Activated naive CD8-positive, alpha-beta T cell (primary cell): Measurements from ENCODE around the gene APOBEC3C.
"Not testable (repeated sequence)": the region's sequence is repeated elsewhere in the genome, so short reads cannot be mapped to it uniquely, and the experiment has no call there.

Source experiments
- H3K27ac Mint-ChIP-seq: one replicate; pipeline ENCODE4 v1.8.0; 2021; ENCODE audit warnings: mixed read lengths
- H3K27me3 Mint-ChIP-seq: one replicate; pipeline ENCODE4 v1.8.0; 2021; ENCODE audit warnings: mixed read lengths
- H3K36me3 Mint-ChIP-seq: one replicate; pipeline ENCODE4 v1.8.0; 2021; ENCODE audit warnings: mixed read lengths
- H3K4me1 Mint-ChIP-seq: one replicate; pipeline ENCODE4 v1.8.0; 2021; ENCODE audit warnings: low read depth, mixed read lengths
- H3K4me3 Mint-ChIP-seq: one replicate; pipeline ENCODE4 v1.8.0; 2021; ENCODE audit warnings: mild to moderate bottlenecking, mixed read lengths
- H3K9me3 Mint-ChIP-seq: one replicate; pipeline ENCODE4 v1.8.0; 2021; ENCODE audit warnings: low read depth, mixed read lengths

APOBEC3C gene

DNA sequence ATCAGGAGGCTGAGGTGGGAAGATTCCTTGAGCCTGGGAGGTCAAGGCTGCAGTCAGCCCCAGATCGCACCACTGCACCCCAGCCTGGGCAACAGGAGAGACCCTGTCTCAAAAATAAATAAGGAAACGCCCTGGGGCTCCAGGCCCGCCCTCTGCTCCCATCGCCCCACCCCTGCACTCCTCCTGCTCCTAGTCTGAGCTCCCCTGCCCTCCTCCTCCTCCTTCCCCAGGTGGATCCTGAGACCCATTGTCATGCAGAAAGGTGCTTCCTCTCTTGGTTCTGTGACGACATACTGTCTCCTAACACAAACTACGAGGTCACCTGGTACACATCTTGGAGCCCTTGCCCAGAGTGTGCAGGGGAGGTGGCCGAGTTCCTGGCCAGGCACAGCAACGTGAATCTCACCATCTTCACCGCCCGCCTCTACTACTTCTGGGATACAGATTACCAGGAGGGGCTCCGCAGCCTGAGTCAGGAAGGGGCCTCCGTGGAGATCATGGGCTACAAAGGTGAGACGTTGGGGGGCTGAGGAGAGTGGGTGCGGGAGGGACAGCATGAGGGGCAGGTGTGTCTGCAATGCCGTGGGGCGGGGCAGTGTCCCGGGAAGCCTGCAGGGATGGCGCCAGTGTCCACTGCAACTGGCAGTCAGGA, 37.9 kb downstream of the APOBEC3C start:
- H3K9me3 Mint-ChIP-seq, H3K27ac Mint-ChIP-seq, H3K27me3 Mint-ChIP-seq, H3K36me3 Mint-ChIP-seq, H3K4me1 Mint-ChIP-seq, H3K4me3 Mint-ChIP-seq: not testable (repeated sequence)

DNA sequence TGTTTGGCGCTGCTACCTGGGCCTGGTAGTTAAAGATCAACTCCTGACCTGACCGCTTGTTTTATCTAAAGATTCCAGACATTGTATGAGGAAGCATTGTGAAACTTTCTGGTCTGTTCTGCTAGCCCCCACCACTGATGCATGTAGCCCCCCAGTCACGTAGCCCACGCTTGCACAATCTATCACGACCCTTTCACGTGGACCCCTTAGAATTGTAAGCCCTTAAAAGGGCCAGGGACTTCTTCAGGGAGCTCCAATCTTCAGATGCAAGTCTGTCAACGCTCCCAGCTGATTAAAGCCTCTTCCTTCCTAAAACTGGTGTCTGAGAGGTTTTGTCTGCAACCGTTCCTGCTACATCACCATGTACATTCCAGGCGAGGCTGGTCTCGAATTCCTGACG, 41.6 kb downstream of the APOBEC3C start:
- no peaks in the 10 kb centered on the region for H3K36me3 Mint-ChIP-seq
- no peaks in the 10 kb centered on the region for H3K27me3 Mint-ChIP-seq
- peaks cover under 1% of the 10 kb centered on the region for H3K4me1 Mint-ChIP-seq
- H3K27ac Mint-ChIP-seq: no peak overlapping the region
- no peak overlapping the region for H3K4me3 Mint-ChIP-seq
- no peaks in the 10 kb centered on the region for H3K9me3 Mint-ChIP-seq

DNA sequence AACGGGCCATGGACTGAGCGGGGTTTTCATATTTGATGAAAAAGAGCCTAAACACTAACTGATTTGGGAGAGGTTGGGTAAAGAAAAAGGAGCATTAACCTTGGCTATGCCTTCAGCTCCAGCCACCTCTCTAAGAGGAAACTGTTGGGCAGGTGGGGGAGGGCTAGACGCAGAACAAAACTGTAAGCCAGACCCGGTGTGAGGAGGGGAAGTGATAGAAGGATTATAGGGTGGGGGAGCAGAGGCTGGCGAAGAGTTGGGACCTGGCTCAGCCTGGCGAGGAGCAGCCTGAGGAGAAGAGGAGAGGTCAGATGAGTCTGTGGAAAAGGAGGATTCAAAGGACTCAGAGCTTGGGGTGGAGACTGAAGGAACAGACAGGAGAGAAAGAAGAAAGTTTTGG, 47.2 kb downstream of the APOBEC3C start:
- not testable (repeated sequence) for H3K9me3 Mint-ChIP-seq, H3K36me3 Mint-ChIP-seq, H3K4me3 Mint-ChIP-seq, H3K27me3 Mint-ChIP-seq, H3K27ac Mint-ChIP-seq
- H3K4me1 Mint-ChIP-seq: peaks cover 13% of the 10 kb centered on the region

DNA sequence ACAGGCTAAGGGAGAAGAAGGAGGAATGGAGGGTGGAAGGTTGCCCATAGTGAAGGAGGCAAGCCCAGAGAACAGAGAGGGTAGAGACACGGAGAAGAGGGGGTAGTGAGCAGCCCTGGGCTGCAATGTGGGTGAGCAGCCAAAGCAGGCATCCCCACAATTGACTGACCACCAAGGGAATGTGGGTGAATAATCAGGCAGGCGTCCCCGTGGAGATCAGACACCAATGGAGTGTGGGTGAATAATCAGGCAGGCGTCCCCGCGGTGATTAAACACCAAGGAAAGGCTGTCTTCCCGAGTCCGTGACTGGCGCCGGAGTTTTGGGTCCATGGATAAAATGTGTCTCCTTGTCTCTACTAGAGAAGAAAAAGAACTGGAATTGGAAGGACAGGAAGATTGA, 47.9 kb downstream of the APOBEC3C start:
- not testable (repeated sequence) for H3K27me3 Mint-ChIP-seq, H3K27ac Mint-ChIP-seq, H3K4me3 Mint-ChIP-seq, H3K9me3 Mint-ChIP-seq, H3K36me3 Mint-ChIP-seq
- peaks cover 13% of the 10 kb centered on the region for H3K4me1 Mint-ChIP-seq

DNA sequence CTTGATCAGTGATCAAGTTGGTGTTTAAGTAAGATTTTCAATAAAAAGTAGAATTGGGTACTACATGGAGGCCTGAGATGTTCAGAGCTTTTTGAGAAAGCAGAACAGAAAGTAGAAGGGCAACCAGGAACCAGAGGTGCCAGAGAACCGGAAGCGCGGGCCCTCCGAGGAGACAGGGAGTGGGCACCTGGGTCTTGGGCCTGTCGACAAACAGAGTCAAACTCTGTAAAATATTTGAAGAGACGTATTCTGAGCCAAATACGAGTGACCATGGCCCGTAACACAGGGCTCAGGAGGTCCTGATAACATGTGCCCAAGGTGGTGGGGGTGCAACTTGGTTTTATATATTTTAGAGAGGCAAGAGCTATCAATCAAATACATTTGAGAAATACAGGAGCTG, 49.8 kb downstream of the APOBEC3C start:
- H3K9me3 Mint-ChIP-seq, H3K27me3 Mint-ChIP-seq, H3K4me3 Mint-ChIP-seq, H3K36me3 Mint-ChIP-seq: not testable (repeated sequence)
- peak overlapping the region; percentile 35 for H3K27ac Mint-ChIP-seq
- H3K4me1 Mint-ChIP-seq: peaks cover 13% of the 10 kb centered on the region

DNA sequence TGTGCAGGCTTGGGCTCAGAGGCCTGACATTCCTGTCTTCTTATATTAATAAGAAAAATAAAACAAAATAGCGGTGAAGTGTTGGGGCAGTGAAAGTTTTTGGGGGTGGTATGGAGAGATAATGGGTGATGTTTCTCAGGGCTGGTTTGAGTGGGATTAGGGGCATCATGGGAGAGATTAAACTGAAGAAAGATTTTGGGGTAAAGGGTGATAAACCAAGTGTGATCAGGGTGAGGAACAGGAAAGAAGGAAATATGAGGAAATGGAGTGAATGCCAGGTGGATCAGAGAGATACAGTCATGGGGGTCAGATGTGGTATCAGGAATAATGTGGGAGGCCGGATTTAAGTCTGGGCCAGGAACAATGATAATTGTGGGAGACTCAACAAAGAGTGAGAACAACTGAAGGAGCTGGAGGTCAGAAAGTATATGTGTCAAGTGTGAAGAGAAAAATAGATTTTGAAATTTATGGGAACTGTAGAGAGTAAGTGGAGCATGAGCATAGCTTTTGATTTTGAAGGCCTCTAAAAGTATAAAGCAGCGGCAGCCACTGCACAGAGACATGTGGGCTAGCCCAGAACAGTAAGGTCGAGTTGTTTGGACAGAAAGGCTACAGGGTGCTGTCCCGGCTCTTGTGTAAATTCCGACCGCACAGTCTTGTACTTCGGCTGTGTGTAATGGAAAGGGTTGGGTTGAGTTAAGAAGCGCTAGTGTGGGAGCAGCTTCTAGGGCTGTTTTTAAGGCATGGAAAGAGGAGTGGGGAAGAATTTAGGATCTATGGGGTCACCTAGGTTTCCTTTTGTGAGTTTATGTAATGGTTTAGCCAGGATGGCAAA, 52.6 kb downstream of the APOBEC3C start:
- H3K27me3 Mint-ChIP-seq, H3K27ac Mint-ChIP-seq, H3K36me3 Mint-ChIP-seq, H3K4me3 Mint-ChIP-seq, H3K9me3 Mint-ChIP-seq: not testable (repeated sequence)
- H3K4me1 Mint-ChIP-seq: peaks cover 13% of the 10 kb centered on the region

DNA sequence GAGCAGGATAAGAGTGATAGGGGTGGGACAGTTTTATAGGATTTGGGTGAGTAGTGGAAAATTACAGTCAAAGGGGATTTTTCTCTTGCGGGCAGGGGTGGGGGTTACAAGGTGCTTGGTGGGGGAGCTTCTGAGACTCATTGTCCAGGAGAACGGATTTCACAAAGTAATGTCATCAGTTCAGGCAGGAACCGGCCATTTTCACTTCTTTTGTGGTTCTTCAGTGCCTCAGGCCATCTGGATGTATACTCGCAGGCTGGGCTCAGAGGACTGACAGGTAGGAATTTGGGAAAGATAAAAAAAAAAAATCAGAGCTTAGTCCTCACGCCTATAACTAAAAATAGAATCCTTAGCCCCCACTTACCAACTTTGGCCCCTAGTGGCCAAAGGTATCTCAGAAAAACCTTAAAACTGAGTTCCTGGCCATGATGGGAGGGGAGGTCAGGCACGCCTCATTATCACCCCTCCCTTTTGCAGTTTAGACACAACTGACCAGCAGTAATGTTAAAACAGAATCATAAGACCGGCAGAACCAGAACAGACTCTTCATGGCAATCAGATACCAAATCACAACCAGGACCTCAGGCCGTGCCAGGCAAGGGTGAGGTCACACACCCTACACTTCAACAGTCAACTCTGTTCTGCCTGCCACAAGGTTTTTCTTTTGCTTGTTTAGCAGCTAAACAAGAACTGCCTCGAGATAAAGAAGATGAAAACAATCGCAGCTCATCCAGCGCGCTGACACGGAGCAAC, 54.2 kb downstream of the APOBEC3C start:
- Mint-ChIP-seq H3K27ac (no peak overlapping the region), H3K4me3 (no peak overlapping the region), H3K27me3 (no peaks in the 10 kb centered on the region), H3K36me3 (no peaks in the 10 kb centered on the region), H3K9me3 (no peaks in the 10 kb centered on the region), H3K4me1 (peaks cover 13% of the 10 kb centered on the region)
